K562 (cell line): ENCODE measurements around the gene VGLL4. TPM values are rescaled to one million over a fixed set of nuclear protein-coding genes. Genes with fewer than 3 reads are reported as not detected.

ENCODE experiments used
- ATAC-seq: fragments of 200-7000 bp; cut with Tn5 transposase; 3 replicates; pipeline ENCODE4 v1.9.1; 2020; ENCODE audit warnings: moderate library complexity
- BruUV-seq: library from RNA; stranded (reverse); fragments of 400-500 nt; replicated peaks from 2 replicates; lab custom pipeline; 2021; lab: Mats Ljungman, UMichigan
- CTCF ChIA-PET: fragments of 300-600 bp; formaldehyde crosslinking; extraction: SDS; loops from one replicate; lab custom pipeline; 2021; ENCODE audit warnings: low intra/inter-chr PET ratio; lab: Yijun Ruan, JAX
- POLR2A ChIA-PET: fragments of 300-600, 350-650 bp; sonication (Branson Sonifier 250); formaldehyde crosslinking; extraction: SDS; loops from one replicate; lab custom pipeline; 2021; ENCODE audit warnings: antibody characterized with exemption, inconsistent platforms; lab: Yijun Ruan, JAX
- DNase-seq, 4 experiments: peaks; one replicate each; pipeline versions ENCODE4 v3.0.0 to v3.0.0-alpha.2; 2011 to 2018; ENCODE audit warnings: low spot score in 3 of 4, mixed read lengths in 3 of 4; ENCODE audit errors: extremely low read depth in 1 of 4
- FAIRE-seq: peaks from 2 replicates; lab custom pipeline; 2011; peaks lifted over from hg19 to GRCh38; lab: Jason Lieb, UNC
- H2AFZ ChIP-seq: 2 replicates; pipeline ENCODE4 v1.6.0; 2011; ENCODE audit warnings: low read depth, low read length, control low read depth, inconsistent platforms
- H3K27ac ChIP-seq: fragments of 200-600 bp; 3 replicates; pipeline ENCODE4 v1.8.0; 2011; ENCODE audit warnings: low read depth, mild to moderate bottlenecking, control low read depth, inconsistent platforms, low read length, moderate library complexity, mixed read lengths; ENCODE audit errors: extremely low read depth
- H3K27me3 ChIP-seq, 2 experiments: fragments of 300-600 bp in 1 of 2; 2 replicates in 1 of 2; 3 replicates in 1 of 2; pipeline versions ENCODE4 v1.6.0 to v1.8.0; 2011; ENCODE audit warnings: inconsistent platforms in 2 of 2, low read length in 2 of 2, mild to moderate bottlenecking in 1 of 2, mixed read lengths in 1 of 2, moderate library complexity in 1 of 2; ENCODE audit not compliant: control insufficient read depth in 2 of 2, insufficient read depth in 2 of 2
- H3K36me3 ChIP-seq: fragments of 300-600 bp; 3 replicates; pipeline ENCODE4 v1.8.0; 2011; ENCODE audit warnings: mild to moderate bottlenecking, low read length, inconsistent platforms; ENCODE audit not compliant: control insufficient read depth, insufficient read depth
- H3K4me1 ChIP-seq, 2 experiments: fragments of 200-600 bp in 1 of 2; replicated peaks in 1 of 2; 2 replicates in 1 of 2; 3 replicates in 1 of 2; pipeline versions ENCODE4 v1.5.1 to v1.8.0; 2011; ENCODE audit warnings: inconsistent platforms in 2 of 2, low read length in 2 of 2, mild to moderate bottlenecking in 1 of 2, mixed read lengths in 1 of 2, moderate library complexity in 1 of 2; ENCODE audit not compliant: control insufficient read depth in 2 of 2, insufficient read depth in 2 of 2
- H3K4me2 ChIP-seq: 2 replicates; pipeline ENCODE4 v1.6.1; 2011; ENCODE audit warnings: low read length, control low read depth, inconsistent platforms, mixed read lengths; ENCODE audit not compliant: insufficient read depth
- H3K4me3 ChIP-seq: fragments of 200-600 bp; sonication (generic), shearing (Covaris generic); 2 replicates; pipeline ENCODE4 v1.5.1; 2016; ENCODE audit warnings: control low read depth, inconsistent platforms
- H3K79me2 ChIP-seq: fragments of 200-600 bp; 3 replicates; pipeline ENCODE4 v1.8.0; 2011; ENCODE audit warnings: low read length, inconsistent platforms; ENCODE audit not compliant: control insufficient read depth, insufficient read depth
- H3K9ac ChIP-seq, 2 experiments: 2 replicates each; pipeline versions ENCODE4 v1.6.0 to v1.6.1; 2011; ENCODE audit warnings: low read depth in 2 of 2, low read length in 2 of 2, control low read depth in 1 of 2, inconsistent platforms in 1 of 2, mild to moderate bottlenecking in 1 of 2, mixed read lengths in 1 of 2; ENCODE audit not compliant: insufficient read depth in 1 of 2
- H3K9me1 ChIP-seq: one replicate; pipeline ENCODE4 v1.6.0; 2011; ENCODE audit warnings: inconsistent platforms, mild to moderate bottlenecking, low read length, moderate library complexity; ENCODE audit not compliant: control insufficient read depth, insufficient read depth
- H3K9me3 ChIP-seq: replicated peaks from 2 replicates; pipeline ENCODE4 v1.5.1; 2011; ENCODE audit warnings: low read depth, low read length, inconsistent platforms; ENCODE audit not compliant: control insufficient read depth, insufficient read depth
- H4K20me1 ChIP-seq: replicated peaks from 2 replicates; pipeline ENCODE4 v1.6.1; 2011; ENCODE audit warnings: low read length, inconsistent platforms, mixed read lengths; ENCODE audit not compliant: control insufficient read depth, insufficient read depth
- CTBP1 ChIP-seq: fragments of 450-650 bp; IDR thresholded peaks from 2 replicates; pipeline ENCODE4 v1.6.1; 2016; ENCODE audit warnings: borderline replicate concordance
- HDAC1 ChIP-seq, 2 experiments: fragments of 450-650 bp; IDR thresholded peaks; 2 replicates each; pipeline ENCODE4 v1.6.1; 2016 to 2017; ENCODE audit warnings: inconsistent platforms in 1 of 2, mild to moderate bottlenecking in 1 of 2, moderate library complexity in 1 of 2
- HOXB6 ChIP-seq: fragments of 250-450 bp; sonication (Bioruptor Pico); IDR thresholded peaks from 2 replicates; pipeline ENCODE4 v1.5.1; 2022; ENCODE audit warnings: mild to moderate bottlenecking, borderline replicate concordance
- KHSRP ChIP-seq: fragments of 450-650 bp; IDR thresholded peaks from 2 replicates; pipeline ENCODE4 v1.6.1; 2017
- MYNN ChIP-seq, 2 experiments: sonication (generic); formaldehyde crosslinking in 1 of 2; IDR thresholded peaks; 2 replicates each; pipeline versions ENCODE4 v1.5.0 to v1.6.1; 2016 to 2020; ENCODE audit warnings: antibody characterized with exemption in 1 of 2, missing genetic modification reagents in 1 of 2
- RBFOX2 ChIP-seq: fragments of 200-400 bp; formaldehyde crosslinking; IDR thresholded peaks from 2 replicates; pipeline ENCODE4 v1.6.1; 2017; ENCODE audit warnings: low read depth, mild to moderate bottlenecking, low read length, moderate library complexity
- SMAD3 ChIP-seq: fragments of 450-650 bp; formaldehyde crosslinking; conservative IDR thresholded peaks from 2 replicates; pipeline ENCODE4 v1.4.0; 2020; ENCODE audit warnings: mild to moderate bottlenecking
- SPI1 ChIP-seq: IDR thresholded peaks from 2 replicates; pipeline ENCODE4 v1.6.1; 2011; ENCODE audit warnings: low read depth, low read length, control low read depth, borderline replicate concordance
- SRSF9 ChIP-seq: fragments of 200-400 bp; formaldehyde crosslinking; IDR thresholded peaks from 2 replicates; pipeline ENCODE4 v1.6.1; 2017; ENCODE audit warnings: low read depth, low read length, borderline replicate concordance
- STAT5B ChIP-seq: fragments of 250-450 bp; sonication (Bioruptor Pico); IDR thresholded peaks from 2 replicates; pipeline ENCODE4 v1.8.0; 2021; ENCODE audit warnings: mild to moderate bottlenecking, inconsistent platforms
- ZNF586 ChIP-seq: fragments of 450-650 bp; formaldehyde crosslinking; conservative IDR thresholded peaks from 2 replicates; pipeline ENCODE4 v1.4.0; 2020; ENCODE audit warnings: mild to moderate bottlenecking, moderate library complexity
- WGBS: fragments of 100-300 bp; shearing (Covaris generic); methylation state at CpG from one replicate; pipeline ENCODE4 v1.1.6; 2016; ENCODE audit warnings: low coverage, mixed read lengths; ENCODE audit not compliant: insufficient coverage; ENCODE audit errors: missing lambda C conversion rate; 5-methylcytosine and 5-hydroxymethylcytosine counted together
- in situ Hi-C: fragments of 300-500 bp; cut with MboI; formaldehyde crosslinking; loops from 4 replicates; pipeline ENCODE4 v1.15.0; 2018; ENCODE audit warnings: inconsistent platforms, mixed read lengths
- intact Hi-C: fragments of 100-400 bp; cut with micrococcal nuclease; formaldehyde crosslinking; loops from 2 replicates; pipeline ENCODE4 v1.14.2; 2022
- polyA plus RNA-seq, 8 experiments: library from polyadenylated mRNA; depleted of rRNA in 4 of 8; stranded (reverse) in 5 of 8; unstranded in 3 of 8; fragments of >200 nt; fragmentation: Nextera tagmentation in 2 of 8; fragmentation: Illumina TruSeq in 1 of 8; extraction: Ambion mirVana in 2 of 8; extraction: Trizol in 1 of 8; gene quantifications; 2 replicates each; pipeline versions ENCODE4 v1.2.1 to v1.2.3, GENCODE V29; 2011 to 2014; ENCODE audit warnings: inconsistent platforms in 1 of 8, missing spikeins in 1 of 8
- total RNA-seq, 7 experiments: library from RNA; depleted of rRNA in 6 of 7; stranded (reverse); fragments of >200 nt in 6 of 7; fragmentation: Illumina TruSeq in 2 of 7; extraction: Trizol in 2 of 7; gene quantifications; 2 replicates each; pipeline versions ENCODE4 v1.2.1 to v1.2.3, GENCODE V29; 2011 to 2021; ENCODE audit warnings: low replicate concordance in 1 of 7
- TF ChIP-seq, protein P1 (sequence below): fragments of 250-450 bp; sonication (Bioruptor Pico); IDR thresholded peaks from 2 replicates; pipeline ENCODE4 v1.4.0; 2020; ENCODE audit warnings: mild to moderate bottlenecking, moderate library complexity
- TF ChIP-seq, protein P2 (sequence below): fragments of 450-650 bp; IDR thresholded peaks from 2 replicates; pipeline ENCODE4 v1.6.1; 2018; ENCODE audit not compliant: partially characterized antibody

Gene VGLL4
- total and polyA plus RNA-seq, 9 of the 15 experiments (the other 6 are each of a cell fraction or from before 2014, with no cell fraction given) = 0.27 to 10.9 (median 8.6) TPM

DNA sequence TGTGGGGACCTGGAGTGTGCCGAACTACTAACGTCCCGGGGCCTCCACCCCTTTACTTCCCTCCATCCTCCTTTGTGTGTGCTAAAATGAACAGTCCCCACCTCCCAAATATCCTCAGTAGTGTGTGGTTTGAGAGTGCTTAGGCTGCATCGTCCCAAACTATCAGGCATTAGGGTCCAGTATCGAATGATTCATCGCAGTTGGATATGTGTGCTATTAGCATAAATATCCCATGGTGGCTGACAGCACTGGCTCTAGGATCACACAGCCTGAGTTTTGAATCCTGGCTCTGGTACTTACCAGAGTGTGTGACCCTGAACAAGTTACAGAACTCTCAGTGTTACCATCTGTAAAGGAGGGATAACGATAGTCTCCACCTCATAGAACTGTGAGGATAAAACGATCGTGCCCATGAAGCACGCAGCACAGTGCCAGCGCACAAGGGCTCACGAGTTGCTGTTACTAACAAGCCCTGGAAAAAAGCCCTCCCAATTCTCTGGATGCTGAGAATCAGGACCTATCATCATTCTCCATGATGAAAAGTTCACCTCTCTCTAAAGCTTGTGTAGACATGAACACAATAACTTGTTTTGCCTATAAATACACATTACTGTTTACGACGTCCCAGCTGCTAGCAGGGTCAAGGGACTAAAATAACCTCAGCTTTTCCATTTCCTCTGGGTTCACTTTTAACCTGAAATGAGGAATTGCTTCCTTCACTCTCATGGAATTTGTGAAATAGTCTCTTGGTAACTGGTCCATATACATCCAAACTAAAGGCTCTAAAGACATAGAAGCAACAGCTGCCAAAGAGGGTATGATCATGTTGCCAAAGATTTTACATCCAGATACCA lies 51.0 kb downstream of the VGLL4 start (continued):
- no peak for TF ChIP-seq RBFOX2
- TF ChIP-seq SMAD3 = no peak
- TF ChIP-seq, protein P1, sequence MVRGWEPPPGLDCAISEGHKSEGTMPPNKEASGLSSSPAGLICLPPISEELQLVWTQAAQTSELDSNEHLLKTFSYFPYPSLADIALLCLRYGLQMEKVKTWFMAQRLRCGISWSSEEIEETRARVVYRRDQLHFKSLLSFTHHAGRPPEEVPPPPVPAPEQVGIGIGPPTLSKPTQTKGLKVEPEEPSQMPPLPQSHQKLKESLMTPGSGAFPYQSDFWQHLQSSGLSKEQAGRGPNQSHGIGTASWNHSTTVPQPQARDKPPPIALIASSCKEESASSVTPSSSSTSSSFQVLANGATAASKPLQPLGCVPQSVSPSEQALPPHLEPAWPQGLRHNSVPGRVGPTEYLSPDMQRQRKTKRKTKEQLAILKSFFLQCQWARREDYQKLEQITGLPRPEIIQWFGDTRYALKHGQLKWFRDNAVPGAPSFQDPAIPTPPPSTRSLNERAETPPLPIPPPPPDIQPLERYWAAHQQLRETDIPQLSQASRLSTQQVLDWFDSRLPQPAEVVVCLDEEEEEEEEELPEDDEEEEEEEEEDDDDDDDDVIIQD (CRISPR knock-in tag) = no peak
- TF ChIP-seq HOXB6 (CRISPR knock-in tag) = no peak
- TF ChIP-seq HDAC1 (IDR thresholded peaks at IDR 0.05) = no peak
- TF ChIP-seq, all 486 proteins: peak for 0

DNA sequence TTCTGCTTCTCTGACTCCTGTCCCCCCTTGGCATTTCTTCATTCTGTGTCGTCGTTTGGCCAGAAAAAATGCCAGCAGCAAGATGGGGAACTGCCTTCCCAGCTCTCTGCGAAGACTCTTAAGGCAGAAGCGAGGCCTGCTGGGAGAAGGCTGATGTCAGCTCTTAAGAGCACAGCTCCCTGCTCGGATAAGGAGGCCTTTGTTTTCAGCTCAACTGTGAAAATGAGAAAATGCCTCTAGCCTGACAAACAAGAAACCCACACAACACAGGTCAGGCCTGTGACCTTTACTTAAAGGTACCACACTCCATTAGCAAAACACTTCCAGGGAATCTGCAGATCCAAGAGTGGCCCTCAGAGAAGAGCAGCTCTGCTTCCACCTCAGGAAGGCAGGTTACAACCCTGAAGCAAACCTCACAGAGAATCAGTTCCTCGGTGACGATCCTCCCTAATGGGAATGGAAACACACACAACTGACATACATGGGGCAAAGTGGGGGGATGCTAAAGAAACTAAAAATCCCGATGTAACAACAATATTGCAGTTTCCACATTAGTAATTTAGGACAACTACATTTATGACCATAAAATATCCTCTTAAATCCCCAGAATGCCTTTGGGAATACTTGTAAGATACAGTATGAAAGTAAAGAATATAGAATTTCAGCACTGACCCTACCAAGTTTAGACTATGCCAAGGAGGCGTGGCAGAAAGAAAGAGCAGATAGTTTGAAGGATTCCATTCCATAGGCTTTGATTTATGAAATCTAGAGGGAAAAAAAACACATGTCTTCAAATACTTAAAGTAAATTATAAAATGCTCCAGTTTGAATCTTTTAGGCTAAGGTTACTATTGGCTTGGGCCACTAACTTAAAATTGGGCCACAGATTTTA lies 52.1 kb downstream of the VGLL4 start:
- H3K9me1 ChIP-seq = no peaks in the 10 kb centered on the region
- H3K27me3 ChIP-seq = peaks cover 0 to 6% of the 10 kb centered on the region in 2 experiments; a peak in 1 of 5 replicates
- intact Hi-C loops (no loop called here), in situ Hi-C loops (no loop called here)
- H3K27ac ChIP-seq = no peak overlapping the region
- BruUV-seq = no TSS peak
- CTCF ChIA-PET = no interaction called here
- FAIRE-seq (no peak), ATAC-seq (0 out of 3 replicates have a peak, but pooled peaks have one; percentile 40), DNase-seq (no peak)
- H3K4me2 ChIP-seq = no peak overlapping the region
- H3K36me3 ChIP-seq = no peaks in the 10 kb centered on the region
- POLR2A ChIA-PET = no interaction called here
- H4K20me1 ChIP-seq = peaks cover 9% of the 10 kb centered on the region
- H3K9ac ChIP-seq = no peak overlapping the region
- no peaks in the 10 kb centered on the region for H3K9me3 ChIP-seq
- no peaks in the 10 kb centered on the region for H3K79me2 ChIP-seq
- WGBS = 25% methylated on average over 9 of the region's 9 CpGs
- H2AFZ ChIP-seq = no peak overlapping the region
- TF ChIP-seq, protein P2, sequence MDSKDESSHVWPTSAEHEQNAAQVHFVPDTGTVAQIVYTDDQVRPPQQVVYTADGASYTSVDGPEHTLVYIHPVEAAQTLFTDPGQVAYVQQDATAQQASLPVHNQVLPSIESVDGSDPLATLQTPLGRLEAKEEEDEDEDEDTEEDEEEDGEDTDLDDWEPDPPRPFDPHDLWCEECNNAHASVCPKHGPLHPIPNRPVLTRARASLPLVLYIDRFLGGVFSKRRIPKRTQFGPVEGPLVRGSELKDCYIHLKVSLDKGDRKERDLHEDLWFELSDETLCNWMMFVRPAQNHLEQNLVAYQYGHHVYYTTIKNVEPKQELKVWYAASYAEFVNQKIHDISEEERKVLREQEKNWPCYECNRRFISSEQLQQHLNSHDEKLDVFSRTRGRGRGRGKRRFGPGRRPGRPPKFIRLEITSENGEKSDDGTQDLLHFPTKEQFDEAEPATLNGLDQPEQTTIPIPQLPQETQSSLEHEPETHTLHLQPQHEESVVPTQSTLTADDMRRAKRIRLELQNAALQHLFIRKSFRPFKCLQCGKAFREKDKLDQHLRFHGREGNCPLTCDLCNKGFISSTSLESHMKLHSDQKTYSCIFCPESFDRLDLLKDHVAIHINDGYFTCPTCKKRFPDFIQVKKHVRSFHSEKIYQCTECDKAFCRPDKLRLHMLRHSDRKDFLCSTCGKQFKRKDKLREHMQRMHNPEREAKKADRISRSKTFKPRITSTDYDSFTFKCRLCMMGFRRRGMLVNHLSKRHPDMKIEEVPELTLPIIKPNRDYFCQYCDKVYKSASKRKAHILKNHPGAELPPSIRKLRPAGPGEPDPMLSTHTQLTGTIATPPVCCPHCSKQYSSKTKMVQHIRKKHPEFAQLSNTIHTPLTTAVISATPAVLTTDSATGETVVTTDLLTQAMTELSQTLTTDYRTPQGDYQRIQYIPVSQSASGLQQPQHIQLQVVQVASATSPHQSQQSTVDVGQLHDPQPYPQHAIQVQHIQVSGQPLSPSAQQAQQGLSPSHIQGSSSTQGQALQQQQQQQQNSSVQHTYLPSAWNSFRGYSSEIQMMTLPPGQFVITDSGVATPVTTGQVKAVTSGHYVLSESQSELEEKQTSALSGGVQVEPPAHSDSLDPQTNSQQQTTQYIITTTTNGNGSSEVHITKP = peak; percentile 73
- 0 out of 2 replicates have a peak, but pooled peaks have one; percentile 6 for TF ChIP-seq SPI1
- no peak for TF ChIP-seq STAT5B (CRISPR knock-in tag)
- TF ChIP-seq KHSRP = no peak
- no peak for TF ChIP-seq ZNF586
- TF ChIP-seq SRSF9 = no peak
- no peak for TF ChIP-seq CTBP1
- peak; percentile 92 for TF ChIP-seq MYNN (IDR thresholded peaks at IDR 0.05)
- TF ChIP-seq MYNN (CRISPR knock-in tag; IDR thresholded peaks at IDR 0.05) = no peak
- no peak overlapping the region for H3K4me3 ChIP-seq
- H3K4me1 ChIP-seq = 0 out of 5 replicates have a peak, but pooled peaks cover 0 to under 1% of the 10 kb centered on the region in 2 experiments
